OCI-LY3 (cell line): ENCODE data around the gene CFAP97D2.
A peak's percentile ranks its signal among the peaks of the same experiment; 100 is the strongest.
"Not testable (repeated sequence)": the region's sequence is repeated elsewhere in the genome, so short reads cannot be mapped to it uniquely, and the experiment has no call there.

Source experiments
- H2AFZ ChIP-seq: fragments of 200-600, 300-600 bp; shearing (Covaris generic); 2 replicates; pipeline ENCODE4 v1.6.0; 2014; ENCODE audit warnings: antibody characterized with exemption, low read depth, low read length
- H3K27ac ChIP-seq: fragments of 200-600, 300-600 bp; sonication (generic); 2 replicates; pipeline ENCODE4 v1.5.1; 2014; ENCODE audit warnings: mild to moderate bottlenecking, low read length, moderate library complexity, mixed read lengths
- H3K27me3 ChIP-seq: fragments of 200-600, 300-600 bp; sonication (generic); 2 replicates; pipeline ENCODE4 v1.6.1; 2014; ENCODE audit warnings: low read depth, low read length, mixed read lengths
- H3K36me3 ChIP-seq: fragments of 200-600, 300-600 bp; sonication (generic); replicated peaks from 2 replicates; pipeline ENCODE3; 2014; ENCODE audit warnings: low read depth, low read length, mixed read lengths
- H3K4me1 ChIP-seq: fragments of 300-600, 200-600 bp; sonication (generic); 2 replicates; pipeline ENCODE4 v1.6.1; 2014; ENCODE audit warnings: low read length, mixed read lengths
- H3K4me2 ChIP-seq: fragments of 200-600, 300-600 bp; sonication (generic); 2 replicates; pipeline ENCODE4 v1.6.1; 2014; ENCODE audit warnings: low read length, mixed read lengths
- H3K4me3 ChIP-seq: fragments of 300-600, 200-600 bp; sonication (generic); 2 replicates; pipeline ENCODE4 v1.5.1; 2014; ENCODE audit warnings: antibody characterized with exemption, mild to moderate bottlenecking, low read length, moderate library complexity
- H3K79me2 ChIP-seq: fragments of 300-600, 200-600 bp; shearing (Covaris generic); 2 replicates; pipeline ENCODE4 v1.6.1; 2014; ENCODE audit warnings: mild to moderate bottlenecking, low read length, mixed read lengths
- H3K9ac ChIP-seq: fragments of 300-600, 200-600 bp; shearing (Covaris generic); 2 replicates; pipeline ENCODE4 v1.6.0; 2014; ENCODE audit warnings: mild to moderate bottlenecking, low read length, moderate library complexity
- H3K9me3 ChIP-seq: fragments of 200-600, 300-600 bp; shearing (Covaris generic); 2 replicates; pipeline ENCODE4 v1.6.1; 2014; ENCODE audit warnings: low read length, mixed read lengths; ENCODE audit not compliant: insufficient read depth
- H4K20me1 ChIP-seq: fragments of 200-600, 300-600 bp; sonication (generic); 2 replicates; pipeline ENCODE4 v1.6.1; 2016; ENCODE audit warnings: low read length, mixed read lengths; ENCODE audit not compliant: insufficient read depth
- CTCF ChIP-seq: fragments of 200-600, 300-600 bp; sonication (generic); IDR thresholded peaks from 2 replicates; pipeline ENCODE4 v1.5.1; 2014; ENCODE audit warnings: antibody characterized with exemption, low read length, low read depth
- EZH2phosphoT487 ChIP-seq: fragments of 200-600 bp; shearing (Covaris generic); IDR thresholded peaks from 2 replicates; pipeline ENCODE4 v1.6.1; 2018; ENCODE audit warnings: antibody characterized with exemption, mixed run types, low read depth

Gene CFAP97D2

DNA sequence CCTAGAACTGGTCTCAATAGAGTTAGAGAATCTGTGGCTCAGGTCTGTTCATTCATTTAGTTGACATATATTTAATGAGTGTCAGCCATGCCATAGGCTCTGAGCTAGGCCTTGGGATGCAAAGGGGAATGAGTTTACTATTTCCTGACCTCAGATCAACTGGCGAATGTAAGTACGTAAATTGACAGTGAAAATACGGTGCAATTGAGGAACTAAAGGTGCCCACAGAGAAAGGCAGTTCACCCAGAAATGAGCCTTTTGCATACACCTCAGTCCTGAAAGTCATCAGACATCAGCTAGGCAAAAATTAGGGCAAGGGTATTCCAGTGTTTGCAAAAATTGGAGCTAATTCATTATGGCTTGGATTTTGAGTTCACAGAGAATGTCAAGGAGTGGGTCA, 81.8 kb downstream of the CFAP97D2 start:
- no peak for TF ChIP-seq EZH2phosphoT487
- TF ChIP-seq CTCF, result no peak
- Histone ChIP-seq H2AFZ (no peak overlapping the region), H3K4me1 (peaks cover 16% of the 10 kb centered on the region), H3K79me2 (no peaks in the 10 kb centered on the region), H3K9me3 (no peaks in the 10 kb centered on the region), H3K36me3 (peaks cover 85% of the 10 kb centered on the region), H3K9ac (no peak overlapping the region), H3K27ac (peak overlapping the region; percentile 1; the same call in 1 of the 2 replicates), H3K27me3 (no peaks in the 10 kb centered on the region), H4K20me1 (peaks cover 5% of the 10 kb centered on the region; the same call in 1 of the 2 replicates), H3K4me3 (no peak overlapping the region), H3K4me2 (peak overlapping the region; percentile 11; the same call in 1 of the 2 replicates)

- Histone ChIP-seq H2AFZ (no peak overlapping the region), H3K79me2 (no peaks in the 10 kb centered on the region), H3K4me2 (no peak overlapping the region; the same call in 1 of the 2 replicates), H3K9me3 (no peaks in the 10 kb centered on the region), H3K27ac (peak overlapping the region; percentile 1; the same call in 1 of the 2 replicates), H3K4me3 (no peak overlapping the region), H3K4me1 (peaks cover 16% of the 10 kb centered on the region), H3K27me3 (no peaks in the 10 kb centered on the region), H4K20me1 (peaks cover 5% of the 10 kb centered on the region; the same call in 1 of the 2 replicates), H3K9ac (no peak overlapping the region), H3K36me3 (peaks cover 83% of the 10 kb centered on the region)
- TF ChIP-seq CTCF (no peak), EZH2phosphoT487 (no peak)
These were observed 82.4 kb downstream of the CFAP97D2 start for GRCh38 chr13:114261328-114261965.

GRCh38 chr13:114263578-114263977, 84.5 kb downstream of the CFAP97D2 start:
- H2AFZ ChIP-seq, result no peak overlapping the region
- TF ChIP-seq CTCF, result no peak
- no peak for TF ChIP-seq EZH2phosphoT487
- no peak overlapping the region for H3K27ac ChIP-seq
- no peak overlapping the region for H3K9ac ChIP-seq
- no peaks in the 10 kb centered on the region for H3K9me3 ChIP-seq
- H4K20me1 ChIP-seq, result peaks cover 5% of the 10 kb centered on the region
- no peaks in the 10 kb centered on the region for H3K27me3 ChIP-seq
- H3K4me3 ChIP-seq, result no peak overlapping the region
- H3K4me1 ChIP-seq, result peaks cover 22% of the 10 kb centered on the region
- H3K79me2 ChIP-seq, result no peaks in the 10 kb centered on the region
- H3K4me2 ChIP-seq, result no peak overlapping the region
- H3K36me3 ChIP-seq, result peaks cover 81% of the 10 kb centered on the region

- H3K79me2 ChIP-seq, H2AFZ ChIP-seq, H3K27ac ChIP-seq, H3K4me2 ChIP-seq, H3K4me3 ChIP-seq, H3K9ac ChIP-seq, H4K20me1 ChIP-seq, H3K9me3 ChIP-seq, H3K27me3 ChIP-seq: not testable (repeated sequence)
- peaks cover 22% of the 10 kb centered on the region for H3K4me1 ChIP-seq
- H3K36me3 ChIP-seq, result peaks cover 81% of the 10 kb centered on the region
These were observed 85.3 kb downstream of the CFAP97D2 start for GRCh38 chr13:114264313-114264712.
